NB4 (cell line): ENCODE data around the gene INPP5A.

Experiments
- DNase-seq: peaks from one replicate; pipeline ENCODE4 v3.0.0; 2010; ENCODE audit warnings: low read depth
- H3K4me3 ChIP-seq: one replicate; pipeline ENCODE4 v1.5.1; 2011; ENCODE audit warnings: mild to moderate bottlenecking, low read depth, low read length, moderate library complexity
- CTCF ChIP-seq: IDR thresholded peaks from one replicate; pipeline ENCODE4 v1.5.1; 2012; ENCODE audit warnings: low read depth, low read length
- MAX ChIP-seq: IDR thresholded peaks from 2 replicates; pipeline ENCODE4 v1.6.1; 2011; ENCODE audit warnings: low read depth, low read length
- MYC ChIP-seq: IDR thresholded peaks from 2 replicates; pipeline ENCODE4 v1.6.1; 2011; ENCODE audit warnings: low read depth, low read length
- POLR2A ChIP-seq: IDR thresholded peaks from 2 replicates; pipeline ENCODE4 v1.6.1; 2011; ENCODE audit warnings: mild to moderate bottlenecking; ENCODE audit not compliant: insufficient read length; ENCODE audit errors: extremely low read depth

Gene INPP5A

GRCh38 chr10:132737390-132738048, 199.9 kb downstream of the INPP5A start:
- no peak overlapping the region for H3K4me3 ChIP-seq

DNA sequence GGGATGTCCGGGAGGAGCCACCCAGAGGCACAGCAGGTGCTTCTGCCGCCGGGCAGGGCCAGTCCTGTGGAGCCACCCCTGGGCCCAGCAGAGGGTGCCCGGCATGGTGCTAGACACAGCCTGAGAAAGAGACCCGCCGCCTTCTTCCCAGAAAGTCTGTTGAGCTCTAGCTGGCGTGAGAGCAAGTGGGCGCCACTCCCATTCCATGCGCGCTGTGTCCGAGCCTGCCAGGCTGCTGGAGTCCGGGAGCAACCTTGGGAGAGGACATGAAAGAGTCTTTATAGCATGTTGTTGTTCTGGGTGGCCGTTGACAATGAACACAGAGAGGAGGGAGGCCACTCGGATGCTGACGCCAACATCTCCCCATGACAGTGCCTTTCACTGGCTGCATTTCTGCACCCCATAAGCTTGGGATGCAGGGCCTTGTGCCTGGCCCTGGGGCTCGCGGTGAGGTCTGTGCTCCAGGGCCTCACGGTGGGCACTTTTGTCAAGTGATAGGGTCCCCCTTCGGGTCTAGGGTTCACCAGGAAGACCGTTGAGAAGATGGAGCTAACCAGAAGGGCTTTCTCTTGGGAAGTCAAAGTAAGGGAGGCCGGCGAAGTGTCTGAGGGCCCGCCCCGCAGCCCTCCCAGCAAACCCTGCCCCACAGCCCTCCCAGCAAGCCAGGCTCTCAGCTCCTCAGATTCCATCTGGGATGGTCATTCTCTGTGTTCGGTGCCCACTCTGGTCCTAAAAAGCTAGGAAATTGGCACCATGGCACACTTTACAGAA, 201.1 kb downstream of the INPP5A start:
- DNase-seq: no peak
- TF ChIP-seq POLR2A (no peak), MYC (no peak), MAX (no peak), CTCF (no peak)
- no peak overlapping the region for H3K4me3 ChIP-seq

More at GRCh38 chr10:132737390-132738048, 199.9 kb downstream of the INPP5A start:
- DNase-seq: no peak
- TF ChIP-seq POLR2A (no peak), CTCF (no peak), MYC (no peak), MAX (no peak)

- TF ChIP-seq POLR2A (no peak), MYC (no peak), MAX (no peak), CTCF (no peak)
- no peak for DNase-seq
- H3K4me3 ChIP-seq: no peak overlapping the region
These were observed 201.6 kb downstream of the INPP5A start for GRCh38 chr10:132739225-132739613.

GRCh38 chr10:132740588-132740987, 203.0 kb downstream of the INPP5A start:
- no peak for TF ChIP-seq MYC
- TF ChIP-seq POLR2A: no peak
- TF ChIP-seq CTCF: no peak
- TF ChIP-seq MAX: no peak
- no peak overlapping the region for H3K4me3 ChIP-seq
- DNase-seq: no peak

- DNase-seq: no peak
- H3K4me3 ChIP-seq: no peak overlapping the region
- no peak for TF ChIP-seq MYC
- TF ChIP-seq CTCF: no peak
- no peak for TF ChIP-seq MAX
- no peak for TF ChIP-seq POLR2A
These were observed 204.7 kb downstream of the INPP5A start for GRCh38 chr10:132742167-132742836.
